D721Med (cell line): ENCODE data around the gene PLA2G15.

Source experiments
- DNase-seq: peaks from one replicate; pipeline ENCODE4 v3.0.0; 2011; ENCODE audit warnings: low spot score; ENCODE audit not compliant: insufficient read length
- FAIRE-seq: peaks from 2 replicates; lab custom pipeline; 2011; peaks lifted over from hg19 to GRCh38; lab: Jason Lieb, UNC
- TF ChIP-seq, protein P1 (sequence below): IDR thresholded peaks from 2 replicates; pipeline ENCODE4 v1.5.1; 2012; ENCODE audit warnings: mild to moderate bottlenecking, control low read depth; ENCODE audit not compliant: insufficient read depth; ENCODE audit errors: missing control alignments

Gene PLA2G15

DNA sequence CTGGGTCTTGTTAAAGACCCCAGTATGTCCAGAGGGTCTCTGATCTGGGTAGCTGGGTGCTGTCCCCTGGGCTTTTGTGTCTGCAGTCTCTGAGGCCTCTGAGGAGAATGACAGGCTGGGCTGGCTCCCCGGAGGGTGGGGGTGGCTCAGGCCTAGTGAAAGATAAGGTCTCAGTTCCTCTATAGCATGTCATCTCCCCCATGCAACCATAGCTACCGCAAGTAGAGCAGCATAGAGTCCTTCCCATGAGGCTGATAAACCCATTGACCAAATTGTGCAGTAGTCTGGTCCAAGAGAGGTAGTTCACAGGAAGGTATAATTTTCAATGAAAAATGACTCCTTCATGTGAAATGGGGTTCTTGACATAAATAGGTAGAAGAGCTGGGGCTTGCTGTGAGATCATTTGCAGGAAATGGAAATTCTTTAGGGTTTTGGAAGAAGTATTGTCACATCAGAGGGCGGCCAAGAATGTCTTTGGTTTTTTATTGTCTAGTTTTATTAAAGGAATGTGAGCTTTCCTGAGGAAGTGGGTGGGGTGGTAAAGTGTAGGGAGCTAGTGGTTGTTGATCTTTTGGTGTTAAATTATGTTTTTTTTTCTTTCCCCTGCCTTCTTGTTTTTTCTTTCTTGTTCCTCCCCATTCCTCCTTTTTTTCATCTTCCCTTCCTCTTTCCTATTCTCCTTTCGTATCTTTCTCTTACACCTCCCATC lies 44.6 kb downstream of the PLA2G15 start:
- no peak for DNase-seq
- TF ChIP-seq, protein P1, sequence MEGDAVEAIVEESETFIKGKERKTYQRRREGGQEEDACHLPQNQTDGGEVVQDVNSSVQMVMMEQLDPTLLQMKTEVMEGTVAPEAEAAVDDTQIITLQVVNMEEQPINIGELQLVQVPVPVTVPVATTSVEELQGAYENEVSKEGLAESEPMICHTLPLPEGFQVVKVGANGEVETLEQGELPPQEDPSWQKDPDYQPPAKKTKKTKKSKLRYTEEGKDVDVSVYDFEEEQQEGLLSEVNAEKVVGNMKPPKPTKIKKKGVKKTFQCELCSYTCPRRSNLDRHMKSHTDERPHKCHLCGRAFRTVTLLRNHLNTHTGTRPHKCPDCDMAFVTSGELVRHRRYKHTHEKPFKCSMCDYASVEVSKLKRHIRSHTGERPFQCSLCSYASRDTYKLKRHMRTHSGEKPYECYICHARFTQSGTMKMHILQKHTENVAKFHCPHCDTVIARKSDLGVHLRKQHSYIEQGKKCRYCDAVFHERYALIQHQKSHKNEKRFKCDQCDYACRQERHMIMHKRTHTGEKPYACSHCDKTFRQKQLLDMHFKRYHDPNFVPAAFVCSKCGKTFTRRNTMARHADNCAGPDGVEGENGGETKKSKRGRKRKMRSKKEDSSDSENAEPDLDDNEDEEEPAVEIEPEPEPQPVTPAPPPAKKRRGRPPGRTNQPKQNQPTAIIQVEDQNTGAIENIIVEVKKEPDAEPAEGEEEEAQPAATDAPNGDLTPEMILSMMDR, result no peak
- no peak for FAIRE-seq

DNA sequence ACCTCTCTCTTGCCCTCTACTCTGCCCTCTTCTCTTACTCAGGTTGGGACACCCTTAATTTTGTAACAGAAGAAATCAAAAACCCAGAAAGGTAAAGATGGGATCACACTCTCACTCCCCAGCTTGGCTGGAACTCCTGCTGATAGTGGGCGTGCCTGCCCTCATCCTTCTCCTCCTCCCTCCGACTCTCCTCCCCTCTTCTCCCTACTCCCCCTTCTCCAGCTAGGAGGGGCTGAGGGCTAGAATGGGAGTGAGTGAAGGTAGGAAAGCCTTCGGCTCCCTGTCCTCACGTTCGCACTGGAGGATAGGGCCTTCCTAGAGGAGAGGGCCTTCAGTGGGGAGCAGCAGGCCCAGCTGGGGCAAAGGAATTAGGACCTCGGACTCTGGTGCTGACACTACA lies 45.3 kb downstream of the PLA2G15 start:
- TF ChIP-seq, protein P1, result no peak
- FAIRE-seq (no peak), DNase-seq (no peak)

DNA sequence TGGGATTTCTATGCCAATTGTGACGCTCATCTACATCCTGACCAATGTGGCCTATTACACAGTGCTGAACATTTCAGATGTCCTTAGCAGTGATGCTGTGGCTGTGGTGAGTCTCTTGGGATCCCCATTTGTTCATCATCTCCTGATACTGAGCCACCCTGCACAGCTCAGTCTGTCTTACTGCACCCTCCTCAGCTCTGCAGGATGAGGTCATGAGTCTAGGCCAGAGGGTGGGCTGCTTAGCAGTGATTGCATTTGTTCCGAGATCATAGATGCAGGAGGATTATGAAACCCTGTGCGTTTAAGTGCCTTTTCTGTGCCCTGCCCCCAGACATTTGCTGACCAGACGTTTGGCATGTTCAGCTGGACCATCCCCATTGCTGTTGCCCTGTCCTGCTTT lies 46.1 kb downstream of the PLA2G15 start:
- TF ChIP-seq, protein P1, result no peak
- no peak for FAIRE-seq

DNA sequence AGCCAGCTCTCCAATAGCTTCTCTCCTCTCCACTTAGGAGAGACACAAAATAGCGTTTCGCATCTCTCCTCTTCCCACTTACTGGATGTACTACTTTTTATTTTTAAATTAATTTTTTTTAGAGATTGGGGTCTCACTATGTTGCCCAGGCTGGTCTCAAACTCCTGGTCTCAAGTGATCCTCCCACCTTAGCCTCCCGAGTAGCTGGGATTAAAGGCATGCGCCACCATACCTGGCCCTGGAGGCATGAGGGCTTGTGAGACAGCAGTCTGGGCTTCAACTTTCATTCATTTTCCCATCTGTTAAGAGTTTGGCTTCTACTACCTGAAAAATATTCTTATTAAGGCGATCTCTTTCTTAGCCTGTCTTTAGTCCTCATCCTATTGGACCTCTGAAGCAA lies 47.3 kb downstream of the PLA2G15 start:
- DNase-seq (no peak), FAIRE-seq (no peak)
- TF ChIP-seq, protein P1, result no peak

More for the DNA sequence above, 46.1 kb downstream of the PLA2G15 start:
- no peak for DNase-seq

DNA sequence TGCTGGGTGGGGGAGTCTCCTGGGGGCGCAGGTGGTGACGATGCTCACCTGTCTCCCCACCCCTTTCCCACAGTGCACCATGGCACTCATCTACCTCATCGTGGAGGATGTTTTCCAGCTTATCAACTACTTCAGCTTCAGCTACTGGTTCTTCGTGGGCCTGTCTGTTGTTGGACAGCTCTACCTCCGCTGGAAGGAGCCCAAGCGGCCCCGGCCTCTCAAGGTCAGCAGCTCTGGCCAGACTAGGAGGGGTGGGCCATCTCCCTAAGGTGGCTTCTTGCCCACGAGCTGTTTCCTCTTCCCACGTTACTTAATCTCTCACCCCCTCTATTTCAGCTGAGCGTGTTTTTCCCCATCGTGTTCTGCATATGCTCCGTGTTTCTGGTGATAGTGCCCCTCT lies 51.1 kb downstream of the PLA2G15 start:
- no peak for FAIRE-seq
- TF ChIP-seq, protein P1, result no peak
- DNase-seq, result no peak

DNA sequence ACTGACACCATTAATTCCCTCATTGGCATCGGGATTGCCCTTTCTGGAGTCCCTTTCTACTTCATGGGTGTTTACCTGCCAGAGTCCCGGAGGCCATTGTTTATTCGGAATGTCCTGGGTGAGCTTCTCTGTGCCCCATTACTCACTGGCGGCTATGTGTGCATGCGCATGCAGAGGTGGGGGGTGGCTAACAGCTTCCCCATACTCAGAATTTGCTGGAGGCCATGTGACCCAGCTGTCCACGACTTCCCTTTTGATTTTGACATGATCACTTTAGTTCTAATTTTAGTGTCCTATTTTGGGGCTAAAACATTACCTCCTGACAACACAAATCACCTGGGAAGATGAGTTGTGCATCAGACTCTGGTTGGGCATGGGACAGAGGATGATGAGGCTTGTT lies 51.5 kb downstream of the PLA2G15 start:
- TF ChIP-seq, protein P1, result no peak
- DNase-seq, result no peak
- no peak for FAIRE-seq

DNA sequence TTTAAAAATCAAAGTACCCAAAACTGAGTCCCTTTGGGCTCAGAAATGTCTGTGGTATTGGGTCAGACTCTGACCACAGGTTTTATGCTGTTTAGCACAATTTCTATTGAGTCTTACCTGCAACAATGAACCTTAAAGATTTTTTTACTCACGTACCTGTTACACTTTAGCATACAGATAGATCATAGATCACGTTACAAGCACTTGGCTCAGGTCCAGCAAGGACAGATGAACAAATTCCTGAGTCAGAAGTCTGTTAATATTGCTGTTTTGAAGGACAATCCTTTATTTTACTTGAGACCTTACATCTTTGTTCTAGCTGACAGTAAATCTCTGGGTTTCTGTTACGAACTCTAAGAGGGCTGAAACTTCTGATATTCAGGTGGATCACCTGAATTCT lies 52.7 kb downstream of the PLA2G15 start:
- no peak for DNase-seq
- no peak for FAIRE-seq
- TF ChIP-seq, protein P1, result no peak
